Peyer's patch (tissue), 4 donors: Measurements from ENCODE around the gene IFNL2. TPM values are rescaled to one million over a fixed set of nuclear protein-coding genes. Genes with fewer than 3 reads are reported as not detected.

Source experiments
- DNase-seq, 3 donors: peaks; one replicate each; pipeline ENCODE4 v3.0.0-alpha.2; 2017 to 2019
- H3K27ac ChIP-seq, 4 donors: fragments of 200-600 bp; sonication (generic); one replicate each; pipeline ENCODE4 v1.5.1; 2016 to 2019
- H3K27me3 ChIP-seq, 2 donors: fragments of 200-600 bp; sonication (generic); one replicate each; pipeline ENCODE4 v1.5.1; 2019
- H3K36me3 ChIP-seq, 3 donors: fragments of 200-600 bp; sonication (generic); one replicate each; pipeline ENCODE4 v1.5.1; 2016 to 2019
- H3K4me1 ChIP-seq, 4 donors: fragments of 200-600 bp; sonication (generic); one replicate each; pipeline ENCODE4 v1.5.1; 2016 to 2019
- H3K4me3 ChIP-seq, 4 donors: fragments of 200-600 bp; sonication (generic); 1 replicate in 3 of 4; 2 replicates in 1 of 4; pipeline ENCODE4 v1.5.1; 2016 to 2019; ENCODE audit warnings: mild to moderate bottlenecking in 1 of 4
- H3K9me3 ChIP-seq, 4 donors: fragments of 200-600 bp; sonication (generic); one replicate each; pipeline ENCODE4 v1.5.1; 2016 to 2019; ENCODE audit warnings: mild to moderate bottlenecking in 1 of 4
- CTCF ChIP-seq, 6 experiments: fragments of 450-650 bp in 4 of 6; fragments of 200-600 bp in 2 of 6; sonication (generic) in 1 of 6; IDR thresholded peaks; one replicate each; pipeline ENCODE4 v1.5.1; 2017 to 2019; ENCODE audit warnings: antibody characterized with exemption in 6 of 6, mild to moderate bottlenecking in 3 of 6, moderate library complexity in 1 of 6
- POLR2A ChIP-seq, 2 donors: fragments of 450-650 bp; IDR thresholded peaks; one replicate each; pipeline ENCODE4 v1.5.1; 2017; ENCODE audit warnings: antibody characterized with exemption in 2 of 2, mild to moderate bottlenecking in 2 of 2, moderate library complexity in 2 of 2
- total RNA-seq, 4 donors: library from RNA; depleted of rRNA; stranded (reverse); fragments of >200 nt; gene quantifications; one replicate each; pipeline ENCODE4 v1.1.0, GENCODE V29; 2016

The IFNL2 gene
- total RNA-seq, 4 donors from 2014 or later = not detected

GRCh38 chr19:39252458-39252857 lies 15.7 kb upstream of the IFNL2 start:
- no peak for DNase-seq
- Histone ChIP-seq H3K4me1 (peaks cover 0 to 16% (median 0%) of the 10 kb centered on the region in 4 donors), H3K27ac (no peak overlapping the region), H3K36me3 (no peaks in the 10 kb centered on the region), H3K4me3 (no peak overlapping the region), H3K9me3 (no peaks in the 10 kb centered on the region), H3K27me3 (peaks cover 0 to 11% of the 10 kb centered on the region in 2 donors)
- TF ChIP-seq POLR2A (IDR thresholded peaks at IDR 0.05) = no peak
- TF ChIP-seq CTCF (IDR thresholded peaks at IDR 0.05) = no peak

GRCh38 chr19:39253374-39254149 lies 14.6 kb upstream of the IFNL2 start:
- no peaks in the 10 kb centered on the region for H3K27me3 ChIP-seq
- H3K9me3 ChIP-seq = no peaks in the 10 kb centered on the region
- H3K4me1 ChIP-seq = peaks cover 0 to 7% (median 0%) of the 10 kb centered on the region in 4 donors
- no peaks in the 10 kb centered on the region for H3K36me3 ChIP-seq
- no peak overlapping the region for H3K4me3 ChIP-seq
- no peak for DNase-seq
- H3K27ac ChIP-seq = no peak overlapping the region
- no peak for TF ChIP-seq CTCF (IDR thresholded peaks at IDR 0.05)

- no peaks in the 10 kb centered on the region for H3K27me3 ChIP-seq
- TF ChIP-seq POLR2A (IDR thresholded peaks at IDR 0.05) (no peak), CTCF (IDR thresholded peaks at IDR 0.05) (no peak)
- no peaks in the 10 kb centered on the region for H3K36me3 ChIP-seq
- peaks cover 0 to 7% (median 0%) of the 10 kb centered on the region in 4 donors for H3K4me1 ChIP-seq
- no peak overlapping the region for H3K4me3 ChIP-seq
- H3K9me3 ChIP-seq = no peaks in the 10 kb centered on the region
- DNase-seq = peak in 1 of 3 donors; percentile 66
- H3K27ac ChIP-seq = no peak overlapping the region
Observed at GRCh38 chr19:39254531-39255345, 13.5 kb upstream of the IFNL2 start.

GRCh38 chr19:39257227-39257626 lies 11.0 kb upstream of the IFNL2 start:
- no peaks in the 10 kb centered on the region for H3K36me3 ChIP-seq
- no peak for DNase-seq
- TF ChIP-seq CTCF (IDR thresholded peaks at IDR 0.05) = no peak
- no peak for TF ChIP-seq POLR2A (IDR thresholded peaks at IDR 0.05)
- no peaks in the 10 kb centered on the region for H3K9me3 ChIP-seq
- H3K27me3 ChIP-seq = no peaks in the 10 kb centered on the region
- H3K27ac ChIP-seq = no peak overlapping the region
- no peak overlapping the region for H3K4me3 ChIP-seq
- peaks cover 0 to 7% (median 0%) of the 10 kb centered on the region in 4 donors for H3K4me1 ChIP-seq

GRCh38 chr19:39261704-39262103 lies 6.5 kb upstream of the IFNL2 start:
- no peak overlapping the region for H3K27ac ChIP-seq
- peaks cover 0 to 6% of the 10 kb centered on the region in 2 donors for H3K27me3 ChIP-seq
- H3K4me3 ChIP-seq = no peak overlapping the region
- no peaks in the 10 kb centered on the region for H3K9me3 ChIP-seq
- H3K36me3 ChIP-seq = no peaks in the 10 kb centered on the region
- DNase-seq = no peak
- no peak for TF ChIP-seq CTCF (IDR thresholded peaks at IDR 0.05)
- TF ChIP-seq POLR2A (IDR thresholded peaks at IDR 0.05) = no peak
- peaks cover 0 to 5% (median 0%) of the 10 kb centered on the region in 4 donors for H3K4me1 ChIP-seq
